Spleen (tissue), 11 donors: ENCODE data around the gene CCNI. TPM values are rescaled to one million over a fixed set of nuclear protein-coding genes. Genes with fewer than 3 reads are reported as not detected.
"Not testable (repeated sequence)": the region's sequence is repeated elsewhere in the genome, so short reads cannot be mapped to it uniquely, and the experiment has no call there.

ENCODE experiments used
- DNase-seq: peaks from one replicate; pipeline ENCODE4 v3.0.0-alpha.2; 2020
- H3K27ac ChIP-seq, 8 donors: fragments of 200-600 bp; sonication (generic) in 7 of 8; 1 replicate in 4 of 8; 2 replicates in 4 of 8; pipeline versions ENCODE4 v1.5.0 to v1.8.0; 2016 to 2021; ENCODE audit warnings: inconsistent platforms in 4 of 8, mild to moderate bottlenecking in 4 of 8, moderate library complexity in 1 of 8
- H3K27me3 ChIP-seq, 7 donors: fragments of 200-600 bp; sonication (generic) in 6 of 7; replicated peaks in 1 of 7; 1 replicate in 4 of 7; 2 replicates in 3 of 7; pipeline versions ENCODE4 v1.5.0 to v1.8.0; 2016 to 2021; ENCODE audit warnings: inconsistent platforms in 3 of 7, mild to moderate bottlenecking in 1 of 7
- H3K36me3 ChIP-seq, 6 donors: fragments of 200-600 bp; sonication (generic) in 5 of 6; 1 replicate in 4 of 6; 2 replicates in 2 of 6; pipeline versions ENCODE4 v1.5.0 to v1.8.0; 2016 to 2021; ENCODE audit warnings: inconsistent platforms in 2 of 6
- H3K4me1 ChIP-seq, 6 donors: fragments of 200-600 bp; sonication (generic) in 5 of 6; 1 replicate in 3 of 6; 2 replicates in 3 of 6; pipeline versions ENCODE4 v1.5.0 to v1.8.0; 2016 to 2021; ENCODE audit warnings: inconsistent platforms in 3 of 6
- H3K4me3 ChIP-seq, 8 donors: fragments of 200-600 bp; sonication (generic) in 7 of 8; 1 replicate in 4 of 8; 2 replicates in 4 of 8; pipeline versions ENCODE4 v1.5.0 to v1.8.0; 2016 to 2021; ENCODE audit warnings: inconsistent platforms in 4 of 8, mild to moderate bottlenecking in 4 of 8, moderate library complexity in 2 of 8
- H3K9me3 ChIP-seq, 8 donors: fragments of 200-600 bp; sonication (generic) in 7 of 8; 1 replicate in 4 of 8; 2 replicates in 4 of 8; pipeline versions ENCODE4 v1.5.0 to v1.8.0; 2016 to 2021; ENCODE audit warnings: inconsistent platforms in 4 of 8
- POLR2A ChIP-seq, 3 donors: fragments of 450-650 bp; IDR thresholded peaks; one replicate each; pipeline ENCODE4 v1.5.1; 2017; ENCODE audit warnings: antibody characterized with exemption in 3 of 3, mild to moderate bottlenecking in 1 of 3
- POLR2AphosphoS5 ChIP-seq, 3 donors: sonication (generic); formaldehyde crosslinking; IDR thresholded peaks; one replicate each; pipeline ENCODE4 v1.5.1; 2017; ENCODE audit warnings: antibody characterized with exemption in 3 of 3
- WGBS, 5 donors: extraction: QIAGEN DNeasy Blood & Tissue Kit in 3 of 5; methylation state at CpG; one replicate each; pipeline versions ENCODE4 v1.1.5 to v1.1.7; 2013 to 2018; 5-methylcytosine and 5-hydroxymethylcytosine counted together
- intact Hi-C: fragments of 100-400 bp; cut with DNase I; formaldehyde crosslinking; loops from one replicate; pipeline ENCODE4 v1.15.0; 2023; ENCODE audit warnings: low total_unique reads
- polyA plus RNA-seq, 3 donors: library from polyadenylated mRNA; stranded (reverse); fragments of 200-250 nt; gene quantifications; one replicate each; pipeline ENCODE4 v1.2.1, GENCODE V29; 2013
- total RNA-seq, 7 donors: library from RNA; depleted of rRNA in 3 of 7; stranded (reverse); fragments of >200 nt in 3 of 7; fragmentation: NEBNext Ultra II Directional in 4 of 7; extraction: Animal tissue kit (Norgen Biotek cat#: 25700) in 4 of 7; gene quantifications; one replicate each; pipeline versions ENCODE4 v1.1.0 to v1.2.1, GENCODE V29; 2016 to 2021
- TF ChIP-seq, protein P1 (sequence below), 11 experiments: fragments of 200-600 bp in 7 of 11; fragments of 450-650 bp in 4 of 11; sonication (generic) in 4 of 11; IDR thresholded peaks in 8 of 11; conservative IDR thresholded peaks in 3 of 11; 1 replicate in 7 of 11; 2 replicates in 4 of 11; pipeline versions ENCODE4 v1.4.0 to v1.8.0; 2016 to 2021; ENCODE audit warnings: antibody characterized with exemption in 11 of 11, inconsistent platforms in 4 of 11, mild to moderate bottlenecking in 1 of 11
- donor health status: healthy with polysubstance abuse.
- donor health status: DM: no; HTN: no; CAD: no; lungs with moderate emphysema.
- donor health status: DM: no; HTN: no; CAD: no.
- donor health status: Bipolar disorder and iron deficiency.
- donor health status: healthy.
- donor health status: DM: no; HTN: no; CAD: no.
- donor health status: DM: yes; HTN: yes; CAD: no.

Gene CCNI
- total and polyA plus RNA-seq, 10 donors, result 88.8 to 312 (median 255) TPM

DNA sequence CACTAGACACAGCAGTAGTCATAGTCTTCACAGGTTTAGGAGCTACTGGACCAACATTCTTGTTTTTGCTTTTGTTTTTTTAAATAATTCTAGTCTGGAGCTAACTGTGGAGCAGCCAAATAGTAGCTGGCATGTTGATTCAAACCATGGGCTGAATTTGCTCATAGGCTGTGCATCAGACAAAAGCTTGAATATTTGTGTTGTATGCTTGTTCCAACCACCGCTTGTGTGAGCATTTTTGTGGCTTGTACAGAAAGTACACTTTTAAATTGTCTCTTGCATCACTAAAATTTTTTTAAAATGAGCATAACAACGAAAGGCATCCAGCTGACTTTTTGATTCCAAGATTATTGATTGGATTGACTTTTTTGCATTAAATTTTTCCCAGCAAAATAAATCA lies 39.6 kb downstream of the CCNI start:
- Histone ChIP-seq H3K36me3 (peaks cover 0 to 87% (median 13%) of the 10 kb centered on the region in 6 donors), H3K9me3 (no peaks in the 10 kb centered on the region), H3K27me3 (no peaks in the 10 kb centered on the region), H3K4me1 (peaks cover 0 to 16% (median 8%) of the 10 kb centered on the region in 6 donors), H3K27ac (no peak overlapping the region), H3K4me3 (no peak overlapping the region)
- no peak for DNase-seq
- intact Hi-C loops, result no loop called here
- TF ChIP-seq POLR2A (IDR thresholded peaks at IDR 0.05) (no peak), POLR2AphosphoS5 (IDR thresholded peaks at IDR 0.05) (no peak)
- TF ChIP-seq, protein P1, sequence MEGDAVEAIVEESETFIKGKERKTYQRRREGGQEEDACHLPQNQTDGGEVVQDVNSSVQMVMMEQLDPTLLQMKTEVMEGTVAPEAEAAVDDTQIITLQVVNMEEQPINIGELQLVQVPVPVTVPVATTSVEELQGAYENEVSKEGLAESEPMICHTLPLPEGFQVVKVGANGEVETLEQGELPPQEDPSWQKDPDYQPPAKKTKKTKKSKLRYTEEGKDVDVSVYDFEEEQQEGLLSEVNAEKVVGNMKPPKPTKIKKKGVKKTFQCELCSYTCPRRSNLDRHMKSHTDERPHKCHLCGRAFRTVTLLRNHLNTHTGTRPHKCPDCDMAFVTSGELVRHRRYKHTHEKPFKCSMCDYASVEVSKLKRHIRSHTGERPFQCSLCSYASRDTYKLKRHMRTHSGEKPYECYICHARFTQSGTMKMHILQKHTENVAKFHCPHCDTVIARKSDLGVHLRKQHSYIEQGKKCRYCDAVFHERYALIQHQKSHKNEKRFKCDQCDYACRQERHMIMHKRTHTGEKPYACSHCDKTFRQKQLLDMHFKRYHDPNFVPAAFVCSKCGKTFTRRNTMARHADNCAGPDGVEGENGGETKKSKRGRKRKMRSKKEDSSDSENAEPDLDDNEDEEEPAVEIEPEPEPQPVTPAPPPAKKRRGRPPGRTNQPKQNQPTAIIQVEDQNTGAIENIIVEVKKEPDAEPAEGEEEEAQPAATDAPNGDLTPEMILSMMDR (IDR thresholded peaks at IDR 0.05 in 8 of 11, conservative IDR thresholded peaks at IDR 0.05 in 3 of 11), result no peak
- WGBS, 5 donors, result 85 to 94% (median 89%) methylated on average over 2 of the region's 2 CpGs

DNA sequence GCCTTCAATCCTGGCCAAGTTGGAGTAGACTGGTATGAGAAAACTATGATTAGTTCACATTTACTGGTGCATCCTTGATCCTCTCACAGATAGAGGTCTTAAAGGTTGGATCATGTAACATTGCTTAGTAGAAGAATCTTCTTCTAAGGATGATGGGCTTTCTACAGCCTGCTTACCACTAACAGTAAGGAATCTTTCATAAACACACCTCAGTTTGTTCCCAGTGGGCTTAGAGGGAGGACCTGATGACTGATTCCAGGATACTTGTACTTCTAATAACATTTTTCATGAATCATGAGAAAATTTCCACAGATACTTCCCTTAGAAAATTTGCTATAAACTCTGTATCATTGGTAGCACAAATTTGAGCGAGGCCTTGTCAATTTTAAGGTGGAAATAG lies 40.6 kb downstream of the CCNI start:
- Histone ChIP-seq H3K4me1 (peaks cover 0 to 10% (median 4%) of the 10 kb centered on the region in 6 donors), H3K9me3 (no peaks in the 10 kb centered on the region), H3K27me3 (no peaks in the 10 kb centered on the region), H3K36me3 (peaks cover 0 to 95% (median 20%) of the 10 kb centered on the region in 6 donors), H3K4me3 (no peak overlapping the region), H3K27ac (no peak overlapping the region)
- TF ChIP-seq POLR2AphosphoS5 (IDR thresholded peaks at IDR 0.05) (no peak), POLR2A (IDR thresholded peaks at IDR 0.05) (no peak)
- no peak for DNase-seq
- intact Hi-C loops, result no loop called here
- 90 to 98% (median 93%) methylated on average over 1 of the region's 1 CpG for WGBS, 5 donors

DNA sequence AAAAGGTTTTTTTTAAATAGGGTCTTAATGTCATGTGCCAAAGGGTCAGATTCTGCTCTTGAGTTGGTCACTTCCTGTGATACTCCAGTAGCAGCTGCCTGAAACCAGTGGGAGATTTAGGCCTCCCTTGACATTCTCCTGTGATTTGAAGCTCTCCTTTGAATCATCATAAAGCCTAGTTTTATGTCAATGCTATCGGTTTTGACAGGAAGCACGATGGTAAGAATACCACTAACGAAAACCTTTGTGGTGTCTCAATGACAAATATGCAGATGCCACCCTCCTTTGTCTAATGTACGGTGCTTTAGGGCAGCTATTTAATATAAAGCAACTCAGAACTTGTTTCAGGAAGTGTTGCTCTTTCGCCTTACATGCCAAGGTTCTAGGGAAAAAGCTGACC lies 44.2 kb downstream of the CCNI start:
- TF ChIP-seq POLR2A (IDR thresholded peaks at IDR 0.05), result no peak
- TF ChIP-seq, protein P1 (IDR thresholded peaks at IDR 0.05 in 8 of 11, conservative IDR thresholded peaks at IDR 0.05 in 3 of 11), result no peak
- no peak for TF ChIP-seq POLR2AphosphoS5 (IDR thresholded peaks at IDR 0.05)
- no peaks in the 10 kb centered on the region for H3K9me3 ChIP-seq
- WGBS, 5 donors, result 68 to 83% (median 81%) methylated on average over 5 of the region's 5 CpGs

DNA sequence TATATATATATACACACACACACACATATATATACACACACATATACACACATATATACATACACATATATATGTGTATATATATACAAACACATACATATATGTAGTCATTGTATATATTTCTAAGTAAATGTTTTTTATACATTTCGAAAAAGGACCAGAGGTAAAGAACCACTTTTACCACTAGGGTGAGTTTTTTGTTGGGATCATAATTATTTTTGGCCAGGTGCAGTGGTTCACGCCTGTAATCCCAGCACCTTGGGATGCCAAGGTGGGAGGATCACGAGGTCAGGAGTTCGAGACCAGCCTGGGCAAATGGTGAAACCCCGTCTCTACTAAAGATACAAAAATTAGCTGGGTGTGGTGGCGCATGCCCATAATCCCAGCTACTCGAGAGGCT lies 46.0 kb downstream of the CCNI start:
- H3K27me3 ChIP-seq, intact Hi-C loops, DNase-seq, H3K4me3 ChIP-seq, H3K27ac ChIP-seq, H3K9me3 ChIP-seq: not testable (repeated sequence)
- WGBS, 5 donors, result 96 to 100% (median 97%) methylated on average over 7 of the region's 7 CpGs
- Histone ChIP-seq H3K36me3 (peaks cover 0 to 94% (median 34%) of the 10 kb centered on the region in 6 donors), H3K4me1 (peaks cover 0 to 10% (median 4%) of the 10 kb centered on the region in 6 donors)

More for the DNA sequence above, 44.2 kb downstream of the CCNI start:
- no peak overlapping the region for H3K4me3 ChIP-seq
- intact Hi-C loops, result no loop called here
- H3K27ac ChIP-seq, result no peak overlapping the region
- DNase-seq, result no peak
- peaks cover 0 to 94% (median 33%) of the 10 kb centered on the region in 6 donors for H3K36me3 ChIP-seq
- H3K27me3 ChIP-seq, result no peaks in the 10 kb centered on the region
- peaks cover 0 to 10% (median 4%) of the 10 kb centered on the region in 6 donors for H3K4me1 ChIP-seq

DNA sequence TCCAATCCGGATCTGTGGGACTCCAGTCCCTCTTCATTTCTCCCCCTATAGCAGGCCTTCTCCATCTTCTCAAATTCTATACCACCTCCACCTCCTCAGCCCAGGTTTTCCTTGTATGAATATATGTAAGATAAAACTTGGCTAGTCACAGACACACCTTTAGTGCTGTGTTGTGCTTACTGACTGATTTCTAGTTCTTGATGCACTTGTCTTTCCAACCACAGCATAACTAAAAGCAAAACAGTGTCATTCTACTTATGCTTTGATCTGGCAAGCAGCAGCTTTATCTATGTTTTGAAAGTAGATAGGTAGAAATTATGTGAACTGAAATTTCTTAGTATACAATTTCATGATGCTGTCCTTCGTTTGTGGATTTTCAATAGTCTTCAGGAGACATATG lies 47.5 kb downstream of the CCNI start:
- TF ChIP-seq POLR2A (IDR thresholded peaks at IDR 0.05) (no peak), POLR2AphosphoS5 (IDR thresholded peaks at IDR 0.05) (no peak)
- TF ChIP-seq, protein P1 (IDR thresholded peaks at IDR 0.05 in 8 of 11, conservative IDR thresholded peaks at IDR 0.05 in 3 of 11), result no peak
- Histone ChIP-seq H3K36me3 (peaks cover 0 to 93% (median 42%) of the 10 kb centered on the region in 6 donors), H3K9me3 (no peaks in the 10 kb centered on the region), H3K27ac (no peak overlapping the region), H3K27me3 (no peaks in the 10 kb centered on the region), H3K4me3 (no peak overlapping the region), H3K4me1 (peaks cover 0 to 10% (median 4%) of the 10 kb centered on the region in 6 donors)
- no peak for DNase-seq
- WGBS, 5 donors, result 76 to 90% (median 87%) methylated on average over 2 of the region's 2 CpGs
- intact Hi-C loops, result no loop called here
